Thyroid gland (tissue), 4 donors: ENCODE data around the gene C22orf15.

Experiments
- POLR2A ChIP-seq, 2 donors: fragments of 450-650 bp; IDR thresholded peaks; one replicate each; pipeline ENCODE4 v1.6.1; 2017; ENCODE audit warnings: antibody characterized with exemption in 2 of 2, mild to moderate bottlenecking in 2 of 2, moderate library complexity in 1 of 2
- TF ChIP-seq, protein P1 (sequence below), 6 experiments: fragments of 200-600 bp in 3 of 6; fragments of 450-650 bp in 3 of 6; sonication (generic) in 3 of 6; IDR thresholded peaks; one replicate each; pipeline ENCODE4 v1.5.1; 2016 to 2019; ENCODE audit warnings: antibody characterized with exemption in 6 of 6, mild to moderate bottlenecking in 2 of 6, inconsistent platforms in 1 of 6, moderate library complexity in 1 of 6

GRCh38 chr22:23760056-23760455 is 2.7 kb upstream of the C22orf15 start:
- TF ChIP-seq, protein P1, sequence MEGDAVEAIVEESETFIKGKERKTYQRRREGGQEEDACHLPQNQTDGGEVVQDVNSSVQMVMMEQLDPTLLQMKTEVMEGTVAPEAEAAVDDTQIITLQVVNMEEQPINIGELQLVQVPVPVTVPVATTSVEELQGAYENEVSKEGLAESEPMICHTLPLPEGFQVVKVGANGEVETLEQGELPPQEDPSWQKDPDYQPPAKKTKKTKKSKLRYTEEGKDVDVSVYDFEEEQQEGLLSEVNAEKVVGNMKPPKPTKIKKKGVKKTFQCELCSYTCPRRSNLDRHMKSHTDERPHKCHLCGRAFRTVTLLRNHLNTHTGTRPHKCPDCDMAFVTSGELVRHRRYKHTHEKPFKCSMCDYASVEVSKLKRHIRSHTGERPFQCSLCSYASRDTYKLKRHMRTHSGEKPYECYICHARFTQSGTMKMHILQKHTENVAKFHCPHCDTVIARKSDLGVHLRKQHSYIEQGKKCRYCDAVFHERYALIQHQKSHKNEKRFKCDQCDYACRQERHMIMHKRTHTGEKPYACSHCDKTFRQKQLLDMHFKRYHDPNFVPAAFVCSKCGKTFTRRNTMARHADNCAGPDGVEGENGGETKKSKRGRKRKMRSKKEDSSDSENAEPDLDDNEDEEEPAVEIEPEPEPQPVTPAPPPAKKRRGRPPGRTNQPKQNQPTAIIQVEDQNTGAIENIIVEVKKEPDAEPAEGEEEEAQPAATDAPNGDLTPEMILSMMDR (IDR thresholded peaks at IDR 0.05) = no peak
- no peak for TF ChIP-seq POLR2A (IDR thresholded peaks at IDR 0.05)
